HPDE6-E6E7 (cell line): Measurements from ENCODE around the gene CBX2.
"Not testable (repeated sequence)": the region's sequence is repeated elsewhere in the genome, so short reads cannot be mapped to it uniquely, and the experiment has no call there.

Experiments used
- DNase-seq: peaks from one replicate; pipeline ENCODE4 v3.0.0; 2011; ENCODE audit warnings: missing footprints; ENCODE audit errors: extremely low spot score

CBX2 gene

GRCh38 chr17:79769570-79770506 is 8.1 kb upstream of the CBX2 start:
- no peak for DNase-seq

GRCh38 chr17:79771276-79771675 is 6.7 kb upstream of the CBX2 start:
- DNase-seq: no peak

GRCh38 chr17:79772726-79773125 is 5.2 kb upstream of the CBX2 start:
- DNase-seq: not testable (repeated sequence)

DNA sequence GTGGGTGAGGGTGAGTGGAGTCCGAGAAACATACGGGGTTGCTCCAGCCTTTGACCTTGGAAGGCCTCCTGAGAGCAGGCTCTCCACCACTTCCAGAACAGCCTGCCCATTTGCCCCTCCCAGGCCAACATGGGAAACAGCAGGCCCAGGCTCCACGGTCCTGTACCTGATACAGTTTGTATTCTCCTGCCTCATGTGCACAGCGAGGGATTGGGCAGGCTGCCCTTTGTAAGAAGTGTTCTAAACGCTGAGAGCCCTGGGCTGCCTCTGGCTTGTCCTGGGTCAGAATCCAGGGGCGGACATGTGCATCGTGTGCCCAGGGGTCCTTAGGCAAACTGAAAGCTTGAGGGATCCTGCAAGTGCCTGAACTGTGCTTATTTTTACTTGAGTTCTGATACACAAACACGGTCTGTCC is 3.4 kb upstream of the CBX2 start:
- no peak for DNase-seq

GRCh38 chr17:79775632-79776031 is 2.3 kb upstream of the CBX2 start:
- no peak for DNase-seq

- DNase-seq: no peak
Observed at GRCh38 chr17:79776376-79777119, 1.4 kb upstream of the CBX2 start.

GRCh38 chr17:79777120-79777893 is 641 bp upstream of the CBX2 start:
- DNase-seq: no peak

DNA sequence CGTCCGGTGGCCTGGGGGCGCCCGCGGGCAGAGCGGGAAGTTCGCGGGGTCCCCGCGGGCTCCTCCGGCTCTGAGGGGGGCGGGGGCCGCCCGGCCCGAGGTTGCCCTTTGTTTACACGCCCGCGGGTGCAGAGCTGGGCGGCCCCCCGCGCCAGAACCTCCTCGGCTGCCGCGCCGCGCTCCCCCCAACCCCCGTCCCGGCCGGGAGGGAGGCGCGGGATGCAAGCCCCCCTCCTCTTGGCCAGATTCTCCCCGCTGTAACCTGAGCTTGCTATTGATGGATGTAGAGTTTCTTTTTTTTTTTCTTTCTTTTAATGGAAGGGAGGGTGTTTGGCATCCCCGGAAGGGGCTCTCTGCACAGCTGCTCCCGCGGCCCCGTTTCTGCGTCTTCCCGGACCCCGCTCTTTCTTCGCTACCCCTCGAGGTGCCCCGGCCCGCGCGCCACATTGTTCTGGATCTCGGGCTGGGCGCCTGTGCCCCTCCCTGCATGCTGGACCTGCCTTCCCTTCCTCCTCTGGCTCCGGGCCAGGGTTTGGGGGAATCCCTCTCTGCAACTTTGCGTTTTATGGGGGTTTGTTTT is 646 bp downstream of the CBX2 start:
- DNase-seq: no peak

- DNase-seq: no peak
Observed at GRCh38 chr17:79779084-79779529, 1.2 kb downstream of the CBX2 start.

DNA sequence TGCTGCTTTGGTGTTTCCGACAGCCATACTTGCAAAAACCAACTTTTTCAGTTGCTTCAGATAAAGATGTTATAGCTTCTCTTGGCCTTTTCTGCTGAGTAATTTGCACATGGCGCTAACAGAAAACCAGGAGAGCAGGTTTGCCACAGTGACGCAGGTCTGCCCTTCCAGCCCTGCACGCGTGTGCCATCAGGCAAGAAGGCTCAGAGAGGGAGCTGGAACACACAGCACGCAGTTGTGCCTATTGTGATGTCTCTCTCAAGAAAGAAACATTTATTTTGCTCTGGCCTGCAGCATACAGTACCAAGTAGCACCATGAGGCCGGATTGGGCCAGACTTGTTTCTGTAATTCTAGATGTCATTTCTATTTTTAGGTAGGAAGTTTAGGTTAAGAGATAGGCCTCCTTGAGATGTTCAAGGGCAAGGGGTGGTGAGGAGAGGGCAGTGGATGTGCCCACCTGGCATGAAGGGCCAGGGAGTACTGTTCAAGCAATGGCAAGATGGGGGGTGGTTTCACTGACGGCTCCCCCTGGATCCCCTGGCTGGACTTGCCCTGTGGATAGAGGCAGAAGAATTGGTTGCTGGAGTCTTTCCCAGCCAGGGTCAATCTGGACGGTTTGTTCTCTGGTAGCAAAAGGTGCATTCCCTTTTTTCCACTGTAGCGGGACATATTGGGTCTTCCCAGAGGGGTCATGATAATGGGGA is 1.9 kb downstream of the CBX2 start:
- DNase-seq: no peak

- no peak for DNase-seq
Observed at GRCh38 chr17:79781012-79781650, 3.2 kb downstream of the CBX2 start.

GRCh38 chr17:79781736-79782575 is 4.0 kb downstream of the CBX2 start:
- no peak for DNase-seq

DNA sequence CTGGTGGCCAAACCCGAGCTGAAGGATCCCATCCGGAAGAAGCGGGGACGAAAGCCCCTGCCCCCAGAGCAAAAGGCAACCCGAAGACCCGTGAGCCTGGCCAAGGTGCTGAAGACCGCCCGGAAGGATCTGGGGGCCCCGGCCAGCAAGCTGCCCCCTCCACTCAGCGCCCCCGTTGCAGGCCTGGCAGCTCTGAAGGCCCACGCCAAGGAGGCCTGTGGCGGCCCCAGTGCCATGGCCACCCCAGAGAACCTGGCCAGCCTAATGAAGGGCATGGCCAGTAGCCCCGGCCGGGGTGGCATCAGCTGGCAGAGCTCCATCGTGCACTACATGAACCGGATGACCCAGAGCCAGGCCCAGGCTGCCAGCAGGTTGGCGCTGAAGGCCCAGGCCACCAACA is 5.9 kb downstream of the CBX2 start:
- no peak for DNase-seq

GRCh38 chr17:79784353-79785016 is 6.5 kb downstream of the CBX2 start:
- DNase-seq: no peak

DNA sequence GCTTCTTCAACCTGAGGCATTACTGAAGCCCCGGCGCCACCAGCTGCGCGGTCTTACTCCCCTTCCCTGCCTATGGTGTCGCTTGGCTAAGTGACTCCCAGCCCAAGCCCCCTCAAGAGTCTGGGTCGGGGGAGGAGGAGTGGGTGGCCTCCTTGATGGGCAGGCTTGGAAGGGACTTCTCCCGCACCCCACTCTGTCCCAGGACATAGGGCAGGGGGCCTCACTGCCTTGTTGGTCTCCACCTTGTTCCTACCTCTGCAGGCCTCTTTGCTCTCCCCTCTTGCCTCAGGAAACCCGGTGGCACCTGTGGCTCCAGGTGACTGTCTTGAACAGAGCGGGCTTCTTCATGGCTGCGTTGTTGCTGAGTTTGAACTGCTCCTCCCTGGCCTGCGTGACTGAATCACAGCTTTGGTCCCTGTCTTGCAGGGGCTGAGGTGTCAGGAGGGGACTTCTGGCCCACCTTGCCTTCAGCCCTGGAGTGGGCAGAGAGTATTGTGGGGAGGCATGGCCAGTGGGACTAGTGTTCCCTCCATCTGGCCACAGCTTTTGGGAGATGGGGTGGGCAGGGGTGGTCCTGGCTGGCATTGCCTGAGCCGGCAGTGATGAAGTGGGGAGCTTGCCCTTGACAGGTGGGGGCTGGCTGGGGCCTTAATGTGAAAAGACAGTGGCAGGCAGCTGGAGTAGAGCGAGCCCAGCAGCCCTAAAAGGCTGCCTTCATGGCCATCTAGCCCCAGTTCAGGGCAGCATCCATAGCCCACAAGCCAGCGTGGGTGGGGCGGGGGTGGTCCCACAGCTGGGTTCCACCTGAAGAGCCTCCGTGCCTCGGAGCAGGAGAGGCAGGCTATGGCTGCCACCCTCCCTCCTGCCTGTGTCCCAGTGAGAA is 7.3 kb downstream of the CBX2 start:
- no peak for DNase-seq

DNA sequence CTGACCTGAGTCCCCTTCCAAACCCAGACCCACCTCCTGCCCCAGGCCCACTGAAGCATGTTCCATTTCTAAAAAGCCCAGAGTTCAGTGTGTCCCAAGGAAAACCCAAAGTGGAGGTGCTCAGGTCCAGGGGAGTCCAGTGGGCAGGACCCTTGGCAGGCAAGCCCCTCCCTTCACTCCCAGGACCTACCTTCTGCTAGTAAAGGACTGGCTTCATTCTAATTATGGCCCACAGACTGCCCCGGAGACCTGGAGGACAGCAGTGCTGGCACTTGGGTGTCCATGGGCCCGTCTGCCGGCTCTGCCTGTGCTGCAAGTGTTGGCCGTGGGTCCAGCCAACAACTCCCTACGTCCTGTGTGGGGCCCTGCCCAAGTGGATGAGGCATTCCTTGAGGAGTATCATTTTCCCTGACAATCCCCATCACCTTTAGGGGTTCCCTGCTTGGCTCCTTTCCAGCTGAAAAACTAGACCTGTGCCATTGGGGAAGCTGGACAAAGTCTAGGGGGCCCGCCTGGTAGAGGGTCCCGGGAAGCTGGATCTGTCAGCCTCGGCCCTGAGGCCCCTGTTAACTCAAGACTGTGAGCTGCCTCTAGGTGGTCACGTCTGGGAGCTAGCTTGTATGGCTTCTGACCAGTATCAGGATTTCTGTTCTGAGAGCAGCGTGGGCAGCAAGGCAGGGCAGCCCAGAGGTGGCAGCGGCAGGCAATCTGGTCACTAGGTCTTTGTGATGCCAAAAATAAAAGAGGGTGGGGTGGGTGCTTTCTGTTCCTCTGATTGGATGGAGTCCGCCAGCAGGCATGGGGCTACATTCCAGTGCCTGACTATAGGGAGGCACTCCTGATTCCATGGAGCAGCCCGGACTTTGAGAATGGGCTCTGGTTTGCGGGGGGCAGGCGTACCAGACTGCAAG is 8.2 kb downstream of the CBX2 start:
- DNase-seq: no peak
